IMR-90 (cell line): ENCODE results near the gene NGFR. TPM values are rescaled to one million over a fixed set of nuclear protein-coding genes. Genes with fewer than 3 reads are reported as not detected.
A peak's percentile ranks its signal among the peaks of the same experiment; 100 is the strongest.

Experiments used
- ATAC-seq: fragments of 200-7000 bp; cut with Tn5 transposase; 2 replicates; pipeline ENCODE4 v1.9.1; 2020; ENCODE audit warnings: low read depth, mild to moderate bottlenecking, moderate library complexity
- BruUV-seq: library from RNA; stranded (reverse); fragments of 400-500 nt; replicated peaks from 2 replicates; lab custom pipeline; 2021; lab: Mats Ljungman, UMichigan
- CTCF ChIA-PET: fragments of 300-600 bp; formaldehyde crosslinking; extraction: SDS; loops from one replicate; lab custom pipeline; 2021; ENCODE audit warnings: antibody characterized with exemption; lab: Yijun Ruan, JAX
- POLR2A ChIA-PET: fragments of 300-600 bp; sonication (Branson Sonifier 250); formaldehyde crosslinking; loops from one replicate; lab custom pipeline; 2022; ENCODE audit warnings: antibody characterized with exemption; ENCODE audit not compliant: unreplicated experiment; lab: Charles Lee
- DNase-seq: peaks from one replicate; pipeline ENCODE4 v3.0.0; 2013
- H2AFZ ChIP-seq: replicated peaks from 2 replicates; pipeline ENCODE3; 2013; ENCODE audit warnings: low read length, mild to moderate bottlenecking; ENCODE audit not compliant: poor library complexity
- H2AK5ac ChIP-seq: 2 replicates; pipeline ENCODE4 v1.6.1; 2013; ENCODE audit warnings: low read depth, low read length, inconsistent platforms
- H2AK9ac ChIP-seq: replicated peaks from 2 replicates; pipeline ENCODE3; 2013; ENCODE audit warnings: mild to moderate bottlenecking, low read depth, low read length, moderate library complexity; ENCODE audit not compliant: poor library complexity
- H2BK120ac ChIP-seq: 2 replicates; pipeline ENCODE4 v1.6.1; 2013; ENCODE audit warnings: low read depth, low read length, inconsistent platforms
- H2BK15ac ChIP-seq: 3 replicates; pipeline ENCODE4 v1.6.1; 2013; ENCODE audit warnings: low read depth, low read length, inconsistent platforms
- H2BK20ac ChIP-seq: 2 replicates; pipeline ENCODE4 v1.6.1; 2013; ENCODE audit warnings: low read depth, mild to moderate bottlenecking, inconsistent platforms, low read length, moderate library complexity
- H2BK5ac ChIP-seq: 2 replicates; pipeline ENCODE4 v1.6.1; 2013; ENCODE audit warnings: mild to moderate bottlenecking, low read depth, low read length, inconsistent platforms; ENCODE audit not compliant: poor library complexity, severe bottlenecking
- H3K14ac ChIP-seq: replicated peaks from 2 replicates; pipeline ENCODE4 v1.6.1; 2013; ENCODE audit warnings: low read depth, low read length, inconsistent platforms
- H3K18ac ChIP-seq: 2 replicates; pipeline ENCODE4 v1.6.1; 2013; ENCODE audit warnings: low read depth, low read length, control low read depth
- H3K23ac ChIP-seq: 2 replicates; pipeline ENCODE4 v1.6.1; 2013; ENCODE audit warnings: low read depth, low read length, inconsistent platforms
- H3K27ac ChIP-seq: 2 replicates; pipeline ENCODE4 v1.5.1; 2013; ENCODE audit warnings: mild to moderate bottlenecking, control low read depth, low read length; ENCODE audit not compliant: insufficient read depth
- H3K27me3 ChIP-seq: 2 replicates; pipeline ENCODE4 v1.6.1; 2013; ENCODE audit warnings: low read length; ENCODE audit not compliant: control insufficient read depth, insufficient read depth
- H3K36me3 ChIP-seq: 2 replicates; pipeline ENCODE4 v1.6.1; 2013; ENCODE audit warnings: low read length, mixed read lengths; ENCODE audit not compliant: control insufficient read depth, insufficient read depth
- H3K4ac ChIP-seq: 2 replicates; pipeline ENCODE4 v1.6.1; 2013; ENCODE audit warnings: low read depth, low read length, inconsistent platforms
- H3K4me1 ChIP-seq: 2 replicates; pipeline ENCODE4 v1.6.1; 2013; ENCODE audit warnings: low read length, mixed read lengths; ENCODE audit not compliant: control insufficient read depth, insufficient read depth
- H3K4me2 ChIP-seq: 2 replicates; pipeline ENCODE4 v1.6.1; 2013; ENCODE audit warnings: low read depth, mild to moderate bottlenecking, control low read depth, low read length, moderate library complexity
- H3K4me3 ChIP-seq: 2 replicates; pipeline ENCODE4 v1.5.1; 2013; ENCODE audit warnings: low read depth, mild to moderate bottlenecking, control low read depth, low read length, moderate library complexity; ENCODE audit not compliant: insufficient read depth
- H3K56ac ChIP-seq: 2 replicates; pipeline ENCODE4 v1.6.1; 2013; ENCODE audit warnings: low read length, inconsistent platforms; ENCODE audit not compliant: insufficient read depth; ENCODE audit errors: extremely low read depth
- H3K79me1 ChIP-seq, 2 experiments: 2 replicates each; pipeline ENCODE4 v1.6.1; 2013; ENCODE audit warnings: low read length in 2 of 2, inconsistent platforms in 1 of 2, low read depth in 1 of 2
- H3K9ac ChIP-seq: 2 replicates; pipeline ENCODE4 v1.6.1; 2013; ENCODE audit warnings: low read depth, low read length, control low read depth
- H3K9me1 ChIP-seq: 2 replicates; pipeline ENCODE4 v1.6.1; 2013; ENCODE audit warnings: low read length, inconsistent platforms; ENCODE audit not compliant: insufficient read depth
- H3K9me3 ChIP-seq: 2 replicates; pipeline ENCODE4 v1.6.1; 2013; ENCODE audit warnings: low read length; ENCODE audit not compliant: control insufficient read depth, insufficient read depth
- H4K20me1 ChIP-seq: 2 replicates; pipeline ENCODE4 v1.6.1; 2013; ENCODE audit warnings: low read length, inconsistent platforms; ENCODE audit not compliant: insufficient read depth
- H4K5ac ChIP-seq: 2 replicates; pipeline ENCODE4 v1.6.1; 2013; ENCODE audit warnings: mild to moderate bottlenecking, low read depth, low read length, control low read depth
- H4K8ac ChIP-seq, 2 experiments: 2 replicates each; pipeline ENCODE4 v1.6.1; 2013; ENCODE audit warnings: low read depth in 2 of 2, low read length in 2 of 2, control low read depth in 1 of 2, inconsistent platforms in 1 of 2
- H4K91ac ChIP-seq: 2 replicates; pipeline ENCODE4 v1.6.1; 2013; ENCODE audit warnings: low read depth, low read length, inconsistent platforms; ENCODE audit not compliant: insufficient read depth
- MXI1 ChIP-seq: IDR thresholded peaks from 2 replicates; pipeline ENCODE4 v1.6.1; 2012; ENCODE audit warnings: low read depth, mild to moderate bottlenecking, low read length, moderate library complexity, borderline replicate concordance
- POLR2A ChIP-seq: IDR thresholded peaks from 2 replicates; pipeline ENCODE4 v1.6.1; 2012; ENCODE audit warnings: mild to moderate bottlenecking, low read depth, low read length
- RAD21 ChIP-seq: IDR thresholded peaks from 2 replicates; pipeline ENCODE4 v1.6.1; 2012; ENCODE audit warnings: low read length, improper control_type of control experiment
- SMC3 ChIP-seq: fragments of 150-350 bp; IDR thresholded peaks from 2 replicates; pipeline ENCODE4 v1.6.1; 2016; ENCODE audit warnings: low read depth, mild to moderate bottlenecking, antibody characterized with exemption, low read length, moderate library complexity
- USF2 ChIP-seq: fragments of 150-350 bp; IDR thresholded peaks from 2 replicates; pipeline ENCODE4 v1.6.1; 2017; ENCODE audit warnings: mild to moderate bottlenecking, antibody characterized with exemption, low read length, low read depth
- WGBS, 2 experiments: methylation state at CpG; one replicate each; pipeline versions ENCODE4 v1.1.5 to v1.1.7; 2013; ENCODE audit warnings: missing lambda C conversion rate in 2 of 2; ENCODE audit not compliant: insufficient read length in 1 of 2; ENCODE audit errors: extremely low coverage in 2 of 2; 5-methylcytosine and 5-hydroxymethylcytosine counted together
- dilution Hi-C: fragments of 300-500 bp; cut with HindIII; formaldehyde crosslinking; loops from one replicate; pipeline ENCODE4 v1.14.3; 2018; ENCODE audit warnings: low sequenced_read_pairs; ENCODE audit not compliant: unreplicated experiment
- in situ Hi-C: fragments of 300-500 bp; cut with MboI; formaldehyde crosslinking; loops from 3 replicates; pipeline ENCODE4 v1.14.3; 2019; ENCODE audit warnings: low sequenced_read_pairs, inconsistent platforms, mixed read lengths
- intact Hi-C: fragments of 100-400 bp; cut with micrococcal nuclease; formaldehyde crosslinking; loops from 2 replicates; pipeline ENCODE4 v1.10.0; 2022
- polyA plus RNA-seq, 3 experiments: library from polyadenylated mRNA; depleted of rRNA; stranded (reverse); fragments of >200 nt; gene quantifications; 2 replicates each; pipeline ENCODE4 v1.2.3, GENCODE V29; 2012; ENCODE audit warnings: low replicate concordance in 1 of 3
- total RNA-seq: library from RNA; depleted of rRNA; stranded (reverse); fragments of >200 nt; gene quantifications from 2 replicates; pipeline ENCODE4 v1.2.3, GENCODE V29; 2012

NGFR gene
- total and polyA plus RNA-seq, 2 of the 4 experiments (the other 2 are of a cell fraction): 0.15 to 0.18 TPM

GRCh38 chr17:49515196-49515770, 20.2 kb downstream of the NGFR start (continued):
- TF ChIP-seq SMC3: no peak
- TF ChIP-seq RAD21: no peak
- no peak for TF ChIP-seq POLR2A

- Histone ChIP-seq H3K79me1 (no peaks in the 10 kb centered on the region), H4K8ac (peak overlapping the region; percentile 1 to 88; a peak in 2 of 4 replicates), H3K56ac (no peak overlapping the region), H3K4me2 (no peak overlapping the region), H2BK120ac (no peak overlapping the region), H3K4ac (no peak overlapping the region), H3K9me1 (peaks cover 8% of the 10 kb centered on the region; the same call in 1 of the 2 replicates), H3K27ac (no peak overlapping the region; the same call in 1 of the 2 replicates), H2BK5ac (no peak overlapping the region), H2AK9ac (peak overlapping the region; percentile 83), H2AK5ac (no peak overlapping the region; the same call in 1 of the 2 replicates), H3K9ac (no peak overlapping the region; the same call in 1 of the 2 replicates), H4K91ac (0 out of 2 replicates have a peak overlapping the region, but pooled peaks have one; percentile 18), H4K5ac (no peak overlapping the region; the same call in 1 of the 2 replicates), H2BK15ac (no peak overlapping the region), H3K27me3 (peaks cover 36% of the 10 kb centered on the region), H3K4me3 (no peak overlapping the region), H3K14ac (no peak overlapping the region), H3K18ac (no peak overlapping the region; the same call in 1 of the 2 replicates), H3K9me3 (no peaks in the 10 kb centered on the region), H2BK20ac (no peak overlapping the region), H4K20me1 (no peaks in the 10 kb centered on the region), H3K36me3 (no peaks in the 10 kb centered on the region), H3K23ac (no peak overlapping the region), H2AFZ (peak overlapping the region; percentile 91), H3K4me1 (peaks cover 11% of the 10 kb centered on the region)
- DNase-seq (no peak), ATAC-seq (no peak)
- CTCF ChIA-PET: no interaction called here
- POLR2A ChIA-PET: no interaction called here
- 52% methylated on average over 4 of the region's 5 CpGs; no CpG with 5 or more reads in 1 of the 2 experiments for WGBS, 2 experiments
- BruUV-seq: no TSS peak
- dilution Hi-C loops (no loop called here), in situ Hi-C loops (no loop called here), intact Hi-C loops (no loop called here)
- no peak for TF ChIP-seq MXI1
- TF ChIP-seq USF2: peak; percentile 15; the same call in 1 of the 2 replicates
Measured at GRCh38 chr17:49516180-49516579, 21.1 kb downstream of the NGFR start.
